IMR-90 (cell line): ENCODE results near the gene RBBP8NL. TPM values are rescaled to one million over a fixed set of nuclear protein-coding genes. Genes with fewer than 3 reads are reported as not detected.

ENCODE experiments used
- ATAC-seq: fragments of 200-7000 bp; cut with Tn5 transposase; 2 replicates; pipeline ENCODE4 v1.9.1; 2020; ENCODE audit warnings: low read depth, mild to moderate bottlenecking, moderate library complexity
- BruUV-seq: library from RNA; stranded (reverse); fragments of 400-500 nt; replicated peaks from 2 replicates; lab custom pipeline; 2021; lab: Mats Ljungman, UMichigan
- CTCF ChIA-PET: fragments of 300-600 bp; formaldehyde crosslinking; extraction: SDS; loops from one replicate; lab custom pipeline; 2021; ENCODE audit warnings: antibody characterized with exemption; lab: Yijun Ruan, JAX
- POLR2A ChIA-PET: fragments of 300-600 bp; sonication (Branson Sonifier 250); formaldehyde crosslinking; loops from one replicate; lab custom pipeline; 2022; ENCODE audit warnings: antibody characterized with exemption; ENCODE audit not compliant: unreplicated experiment; lab: Charles Lee
- DNase-seq: peaks from one replicate; pipeline ENCODE4 v3.0.0; 2013
- H2AFZ ChIP-seq: replicated peaks from 2 replicates; pipeline ENCODE3; 2013; ENCODE audit warnings: low read length, mild to moderate bottlenecking; ENCODE audit not compliant: poor library complexity
- H2AK5ac ChIP-seq: 2 replicates; pipeline ENCODE4 v1.6.1; 2013; ENCODE audit warnings: low read depth, low read length, inconsistent platforms
- H2AK9ac ChIP-seq: replicated peaks from 2 replicates; pipeline ENCODE3; 2013; ENCODE audit warnings: mild to moderate bottlenecking, low read depth, low read length, moderate library complexity; ENCODE audit not compliant: poor library complexity
- H2BK120ac ChIP-seq: 2 replicates; pipeline ENCODE4 v1.6.1; 2013; ENCODE audit warnings: low read depth, low read length, inconsistent platforms
- H2BK15ac ChIP-seq: 3 replicates; pipeline ENCODE4 v1.6.1; 2013; ENCODE audit warnings: low read depth, low read length, inconsistent platforms
- H2BK20ac ChIP-seq: 2 replicates; pipeline ENCODE4 v1.6.1; 2013; ENCODE audit warnings: low read depth, mild to moderate bottlenecking, inconsistent platforms, low read length, moderate library complexity
- H2BK5ac ChIP-seq: 2 replicates; pipeline ENCODE4 v1.6.1; 2013; ENCODE audit warnings: mild to moderate bottlenecking, low read depth, low read length, inconsistent platforms; ENCODE audit not compliant: poor library complexity, severe bottlenecking
- H3K14ac ChIP-seq: replicated peaks from 2 replicates; pipeline ENCODE4 v1.6.1; 2013; ENCODE audit warnings: low read depth, low read length, inconsistent platforms
- H3K18ac ChIP-seq: 2 replicates; pipeline ENCODE4 v1.6.1; 2013; ENCODE audit warnings: low read depth, low read length, control low read depth
- H3K23ac ChIP-seq: 2 replicates; pipeline ENCODE4 v1.6.1; 2013; ENCODE audit warnings: low read depth, low read length, inconsistent platforms
- H3K27ac ChIP-seq: 2 replicates; pipeline ENCODE4 v1.5.1; 2013; ENCODE audit warnings: mild to moderate bottlenecking, control low read depth, low read length; ENCODE audit not compliant: insufficient read depth
- H3K27me3 ChIP-seq: 2 replicates; pipeline ENCODE4 v1.6.1; 2013; ENCODE audit warnings: low read length; ENCODE audit not compliant: control insufficient read depth, insufficient read depth
- H3K36me3 ChIP-seq: 2 replicates; pipeline ENCODE4 v1.6.1; 2013; ENCODE audit warnings: low read length, mixed read lengths; ENCODE audit not compliant: control insufficient read depth, insufficient read depth
- H3K4ac ChIP-seq: 2 replicates; pipeline ENCODE4 v1.6.1; 2013; ENCODE audit warnings: low read depth, low read length, inconsistent platforms
- H3K4me1 ChIP-seq: 2 replicates; pipeline ENCODE4 v1.6.1; 2013; ENCODE audit warnings: low read length, mixed read lengths; ENCODE audit not compliant: control insufficient read depth, insufficient read depth
- H3K4me2 ChIP-seq: 2 replicates; pipeline ENCODE4 v1.6.1; 2013; ENCODE audit warnings: low read depth, mild to moderate bottlenecking, control low read depth, low read length, moderate library complexity
- H3K4me3 ChIP-seq: 2 replicates; pipeline ENCODE4 v1.5.1; 2013; ENCODE audit warnings: low read depth, mild to moderate bottlenecking, control low read depth, low read length, moderate library complexity; ENCODE audit not compliant: insufficient read depth
- H3K56ac ChIP-seq: 2 replicates; pipeline ENCODE4 v1.6.1; 2013; ENCODE audit warnings: low read length, inconsistent platforms; ENCODE audit not compliant: insufficient read depth; ENCODE audit errors: extremely low read depth
- H3K79me1 ChIP-seq, 2 experiments: 2 replicates each; pipeline ENCODE4 v1.6.1; 2013; ENCODE audit warnings: low read length in 2 of 2, inconsistent platforms in 1 of 2, low read depth in 1 of 2
- H3K9ac ChIP-seq: 2 replicates; pipeline ENCODE4 v1.6.1; 2013; ENCODE audit warnings: low read depth, low read length, control low read depth
- H3K9me1 ChIP-seq: 2 replicates; pipeline ENCODE4 v1.6.1; 2013; ENCODE audit warnings: low read length, inconsistent platforms; ENCODE audit not compliant: insufficient read depth
- H3K9me3 ChIP-seq: 2 replicates; pipeline ENCODE4 v1.6.1; 2013; ENCODE audit warnings: low read length; ENCODE audit not compliant: control insufficient read depth, insufficient read depth
- H4K20me1 ChIP-seq: 2 replicates; pipeline ENCODE4 v1.6.1; 2013; ENCODE audit warnings: low read length, inconsistent platforms; ENCODE audit not compliant: insufficient read depth
- H4K5ac ChIP-seq: 2 replicates; pipeline ENCODE4 v1.6.1; 2013; ENCODE audit warnings: mild to moderate bottlenecking, low read depth, low read length, control low read depth
- H4K8ac ChIP-seq, 2 experiments: 2 replicates each; pipeline ENCODE4 v1.6.1; 2013; ENCODE audit warnings: low read depth in 2 of 2, low read length in 2 of 2, control low read depth in 1 of 2, inconsistent platforms in 1 of 2
- H4K91ac ChIP-seq: 2 replicates; pipeline ENCODE4 v1.6.1; 2013; ENCODE audit warnings: low read depth, low read length, inconsistent platforms; ENCODE audit not compliant: insufficient read depth
- CHD1 ChIP-seq: IDR thresholded peaks from 2 replicates; pipeline ENCODE4 v1.6.1; 2012; ENCODE audit warnings: low read depth, low read length, improper control_type of control experiment
- MAFK ChIP-seq: IDR thresholded peaks from 2 replicates; pipeline ENCODE4 v1.6.1; 2012; ENCODE audit warnings: low read depth, low read length, improper control_type of control experiment
- POLR2A ChIP-seq: IDR thresholded peaks from 2 replicates; pipeline ENCODE4 v1.6.1; 2012; ENCODE audit warnings: mild to moderate bottlenecking, low read depth, low read length
- RCOR1 ChIP-seq: IDR thresholded peaks from 2 replicates; pipeline ENCODE4 v1.6.1; 2012; ENCODE audit warnings: mild to moderate bottlenecking, low read length, improper control_type of control experiment; ENCODE audit not compliant: insufficient replicate concordance
- USF2 ChIP-seq: fragments of 150-350 bp; IDR thresholded peaks from 2 replicates; pipeline ENCODE4 v1.6.1; 2017; ENCODE audit warnings: mild to moderate bottlenecking, antibody characterized with exemption, low read length, low read depth
- WGBS, 2 experiments: methylation state at CpG; one replicate each; pipeline versions ENCODE4 v1.1.5 to v1.1.7; 2013; ENCODE audit warnings: missing lambda C conversion rate in 2 of 2; ENCODE audit not compliant: insufficient read length in 1 of 2; ENCODE audit errors: extremely low coverage in 2 of 2; 5-methylcytosine and 5-hydroxymethylcytosine counted together
- dilution Hi-C: fragments of 300-500 bp; cut with HindIII; formaldehyde crosslinking; loops from one replicate; pipeline ENCODE4 v1.14.3; 2018; ENCODE audit warnings: low sequenced_read_pairs; ENCODE audit not compliant: unreplicated experiment
- in situ Hi-C: fragments of 300-500 bp; cut with MboI; formaldehyde crosslinking; loops from 3 replicates; pipeline ENCODE4 v1.14.3; 2019; ENCODE audit warnings: low sequenced_read_pairs, inconsistent platforms, mixed read lengths
- intact Hi-C: fragments of 100-400 bp; cut with micrococcal nuclease; formaldehyde crosslinking; loops from 2 replicates; pipeline ENCODE4 v1.10.0; 2022
- polyA plus RNA-seq, 3 experiments: library from polyadenylated mRNA; depleted of rRNA; stranded (reverse); fragments of >200 nt; gene quantifications; 2 replicates each; pipeline ENCODE4 v1.2.3, GENCODE V29; 2012; ENCODE audit warnings: low replicate concordance in 1 of 3
- total RNA-seq: library from RNA; depleted of rRNA; stranded (reverse); fragments of >200 nt; gene quantifications from 2 replicates; pipeline ENCODE4 v1.2.3, GENCODE V29; 2012

Gene RBBP8NL
- total and polyA plus RNA-seq, 2 of the 4 experiments (the other 2 are of a cell fraction) = not detected

GRCh38 chr20:62428396-62429295 is 1.3 kb upstream of the RBBP8NL start (continued):
- TF ChIP-seq RCOR1 (no peak), POLR2A (no peak)

DNA sequence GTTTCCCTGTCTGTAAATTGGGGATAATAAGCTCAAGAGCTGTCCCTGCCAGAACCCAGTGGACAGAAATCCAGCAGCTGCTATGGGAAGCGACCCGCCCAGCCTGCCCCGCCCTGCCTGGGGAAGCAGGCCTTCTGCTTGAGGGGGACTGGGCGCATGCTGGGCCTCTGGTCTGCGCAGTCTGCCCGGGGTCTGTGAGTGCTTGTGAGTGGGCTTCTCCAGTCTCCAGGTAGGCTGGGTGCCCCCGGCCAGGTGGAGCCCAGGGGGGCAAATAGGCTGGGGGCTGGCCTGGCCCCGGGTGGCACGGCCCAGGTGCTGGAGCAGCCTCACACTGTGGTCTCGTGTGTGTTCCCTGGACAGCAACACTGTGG is 648 bp upstream of the RBBP8NL start:
- Histone ChIP-seq H3K27ac (no peak overlapping the region), H3K4me3 (no peak overlapping the region), H3K4ac (no peak overlapping the region), H3K9ac (no peak overlapping the region), H4K91ac (no peak overlapping the region), H3K36me3 (no peaks in the 10 kb centered on the region), H3K9me1 (no peaks in the 10 kb centered on the region), H4K20me1 (no peaks in the 10 kb centered on the region), H2AK9ac (no peak overlapping the region), H2AK5ac (no peak overlapping the region), H4K5ac (no peak overlapping the region), H2BK15ac (no peak overlapping the region), H3K14ac (no peak overlapping the region), H2BK5ac (no peak overlapping the region), H2BK20ac (no peak overlapping the region), H3K27me3 (peaks cover 48% of the 10 kb centered on the region), H3K23ac (no peak overlapping the region), H2BK120ac (no peak overlapping the region), H3K4me2 (no peak overlapping the region), H3K79me1 (no peaks in the 10 kb centered on the region), H3K9me3 (no peaks in the 10 kb centered on the region), H4K8ac (no peak overlapping the region), H3K4me1 (no peaks in the 10 kb centered on the region), H3K18ac (no peak overlapping the region), H2AFZ (no peak overlapping the region), H3K56ac (no peak overlapping the region)
- ChIA-PET CTCF (no interaction called here), POLR2A (no interaction called here)
- no peak for DNase-seq
- intact Hi-C loops (no loop called here), in situ Hi-C loops (no loop called here), dilution Hi-C loops (no loop called here)
- TF ChIP-seq MAFK = no peak
- no peak for TF ChIP-seq RCOR1
- TF ChIP-seq CHD1 = no peak
- TF ChIP-seq USF2 = no peak
- no TSS peak for BruUV-seq
- WGBS, 2 experiments = 60% methylated on average over 1 of the region's 10 CpGs; no CpG with 5 or more reads in 1 of the 2 experiments
- ATAC-seq = no peak
